Motor neuron (in vitro differentiated cells): ENCODE data around the gene TMEM131L. TPM values are rescaled to one million over a fixed set of nuclear protein-coding genes. Genes with fewer than 3 reads are reported as not detected.
"Not testable (repeated sequence)": the region's sequence is repeated elsewhere in the genome, so short reads cannot be mapped to it uniquely, and the experiment has no call there.

Experiments used
- ATAC-seq, 8 experiments: fragments of 200-7000 bp; cut with Tn5 transposase; replicated peaks in 6 of 8; 2 replicates each; pipeline ENCODE4 v1.8.0; 2021; ENCODE audit warnings: mild to moderate bottlenecking in 8 of 8, moderate library complexity in 8 of 8
- H3K27ac ChIP-seq, 2 donors: fragments of 250-450 bp; sonication (Bioruptor Pico); 2 replicates each; pipeline ENCODE4 v1.9.0; 2021; ENCODE audit warnings: antibody characterized with exemption in 2 of 2, mild to moderate bottlenecking in 2 of 2, moderate library complexity in 1 of 2
- H3K4me1 ChIP-seq, 2 donors: fragments of 250-450 bp; sonication (Bioruptor Pico); replicated peaks in 1 of 2; 2 replicates each; pipeline ENCODE4 v1.6.1; 2021; ENCODE audit warnings: antibody characterized with exemption in 2 of 2, mild to moderate bottlenecking in 2 of 2, moderate library complexity in 1 of 2
- H3K4me3 ChIP-seq, 5 donors: fragments of 250-450 bp; sonication (Bioruptor Pico); 2 replicates each; pipeline ENCODE4 v1.9.0; 2021; ENCODE audit warnings: antibody characterized with exemption in 5 of 5, mild to moderate bottlenecking in 5 of 5, moderate library complexity in 4 of 5
- WGBS, 10 experiments: fragments of 450-650 bp; shearing (Covaris generic); methylation state at CpG; one replicate each; pipeline ENCODE4 v1.0.0; 2022; 5-methylcytosine and 5-hydroxymethylcytosine counted together
- in situ Hi-C, 9 experiments: fragments of 400-800 bp; cut with MboI; loops; one replicate each; pipeline ENCODE4 v1.15.0; 2021; ENCODE audit warnings: low sequenced_read_pairs in 9 of 9, low pct_unique_long_range_greater_than_20kb in 2 of 9; ENCODE audit not compliant: unreplicated experiment in 9 of 9
- total RNA-seq, 8 experiments: library from RNA; unstranded; fragments of 300-600 nt; gene quantifications; 2 replicates each; pipeline versions ENCODE4 v1.2.3 to v1.2.4, GENCODE V29; 2022

The TMEM131L gene
- total RNA-seq, 8 experiments from 2014 or later = 2.0 to 47.7 (median 8.5) TPM

DNA sequence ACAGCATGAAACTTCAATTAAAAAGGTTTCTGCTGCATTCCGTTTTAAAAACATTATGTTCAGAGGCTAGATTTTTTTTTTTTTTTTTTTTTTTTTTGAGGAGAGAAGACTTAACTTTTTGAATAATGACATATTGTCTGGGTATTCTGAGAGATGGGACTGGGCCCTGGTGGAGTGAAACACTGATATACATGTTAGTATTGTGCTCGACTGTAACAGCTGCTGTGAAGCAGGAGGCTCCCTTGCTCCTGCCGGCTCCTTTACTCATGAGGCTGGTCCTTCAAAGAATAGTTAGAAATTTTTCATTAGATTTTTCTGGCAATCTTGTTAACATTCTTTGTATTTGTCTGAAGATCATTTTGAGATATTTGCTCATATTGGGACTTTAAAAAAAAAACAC, 73.3 kb downstream of the TMEM131L start:
- in situ Hi-C loops = no loop called here
- H3K4me3 ChIP-seq = no peak overlapping the region
- no peak overlapping the region for H3K27ac ChIP-seq
- peaks cover 3 to 15% of the 10 kb centered on the region in 2 donors for H3K4me1 ChIP-seq
- no peak for ATAC-seq
- 20 to 100% (median 75%) methylated on average over 1 to 3 of the region's 3 CpGs; no CpG with 5 or more reads in 1 of the 10 experiments for WGBS, 10 experiments

DNA sequence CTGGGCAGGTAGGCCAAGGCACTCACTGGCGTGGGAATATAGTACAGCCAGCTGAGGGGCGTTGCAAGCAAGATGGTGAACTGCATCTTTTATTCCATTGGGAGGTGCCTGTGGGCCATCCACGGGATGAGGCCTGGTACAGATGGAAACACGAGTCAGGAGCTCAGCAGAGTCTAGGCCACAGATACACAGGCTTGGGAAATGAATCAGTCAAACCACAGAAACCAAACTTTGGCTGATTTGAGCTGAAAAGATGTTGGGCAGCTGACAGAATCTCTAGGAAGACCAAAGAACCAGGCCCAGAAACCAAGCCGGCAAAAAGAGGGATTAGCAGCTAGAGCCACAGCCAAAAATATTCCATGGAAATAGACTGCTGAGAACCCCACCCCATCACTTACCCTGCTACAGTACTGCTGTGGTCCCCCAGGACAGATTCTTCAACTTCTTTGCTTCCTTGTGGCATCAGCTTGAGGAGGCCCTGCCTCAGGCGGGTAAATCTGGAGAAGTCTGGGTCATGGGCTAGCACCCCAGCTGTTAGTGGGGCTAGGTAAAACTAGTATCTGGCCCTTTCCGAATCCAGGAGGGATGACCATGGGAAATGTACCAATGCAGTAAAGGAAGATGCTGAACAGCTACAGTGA, 75.4 kb downstream of the TMEM131L start:
- peaks cover 0 to 10% of the 10 kb centered on the region in 2 donors for H3K4me1 ChIP-seq
- 37 to 100% (median 95%) methylated on average over 1 to 6 of the region's 7 CpGs for WGBS, 10 experiments
- ATAC-seq = peak in 1 of 8 experiments; percentile 88
- in situ Hi-C loops = no loop called here
- H3K4me3 ChIP-seq = no peak overlapping the region
- no peak overlapping the region for H3K27ac ChIP-seq

DNA sequence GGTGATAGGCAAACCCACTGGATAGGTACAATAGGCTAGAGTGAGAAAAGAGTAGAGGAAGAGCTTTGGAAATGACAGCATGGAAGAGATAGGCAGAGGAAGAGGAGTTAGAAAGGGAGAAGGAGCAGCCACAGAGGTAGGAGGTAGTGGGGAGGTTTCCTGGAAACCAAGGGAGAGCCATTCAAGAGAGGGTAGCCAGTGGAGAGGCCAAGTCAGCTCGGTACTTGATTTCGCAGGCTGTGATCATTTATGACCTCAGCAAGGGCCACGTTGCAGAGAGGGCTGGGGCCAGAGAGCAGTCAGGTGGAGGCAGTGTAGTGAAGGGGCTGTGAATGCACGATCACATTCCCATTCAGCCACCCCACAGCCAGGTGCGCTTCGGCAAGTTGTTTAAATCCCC, 76.0 kb downstream of the TMEM131L start:
- H3K27ac ChIP-seq = no peak overlapping the region
- peaks cover 0 to 8% of the 10 kb centered on the region in 2 donors for H3K4me1 ChIP-seq
- ATAC-seq = no peak
- WGBS, 10 experiments = 67 to 96% (median 89%) methylated on average over 3 to 6 of the region's 6 CpGs; no CpG with 5 or more reads in 2 of the 10 experiments
- in situ Hi-C loops = no loop called here
- no peak overlapping the region for H3K4me3 ChIP-seq

DNA sequence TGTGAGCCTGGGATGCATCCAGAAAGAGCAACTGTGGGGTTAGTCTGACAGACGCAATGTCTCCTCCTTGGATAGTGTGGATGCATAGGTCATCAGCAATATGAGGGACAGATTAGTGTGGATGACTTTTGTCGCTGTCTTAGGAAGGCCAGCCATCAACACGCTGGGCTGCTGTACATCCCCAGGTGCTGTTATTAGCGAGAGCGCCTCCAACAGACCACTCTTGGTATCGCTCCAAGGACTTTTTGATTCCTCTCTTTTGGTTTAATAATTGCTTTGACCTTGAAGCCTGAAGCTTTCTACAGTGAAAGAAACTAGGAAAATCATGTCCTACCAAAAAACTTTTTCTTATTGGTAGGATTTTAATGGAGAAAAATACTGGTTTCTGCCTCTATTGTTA, 76.7 kb downstream of the TMEM131L start:
- Histone ChIP-seq H3K4me3 (no peak overlapping the region), H3K4me1 (peaks cover 0 to 5% of the 10 kb centered on the region in 2 donors), H3K27ac (no peak overlapping the region)
- 60 to 100% (median 95%) methylated on average over 1 to 6 of the region's 6 CpGs; no CpG with 5 or more reads in 2 of the 10 experiments for WGBS, 10 experiments
- ATAC-seq = no peak
- in situ Hi-C loops = no loop called here

DNA sequence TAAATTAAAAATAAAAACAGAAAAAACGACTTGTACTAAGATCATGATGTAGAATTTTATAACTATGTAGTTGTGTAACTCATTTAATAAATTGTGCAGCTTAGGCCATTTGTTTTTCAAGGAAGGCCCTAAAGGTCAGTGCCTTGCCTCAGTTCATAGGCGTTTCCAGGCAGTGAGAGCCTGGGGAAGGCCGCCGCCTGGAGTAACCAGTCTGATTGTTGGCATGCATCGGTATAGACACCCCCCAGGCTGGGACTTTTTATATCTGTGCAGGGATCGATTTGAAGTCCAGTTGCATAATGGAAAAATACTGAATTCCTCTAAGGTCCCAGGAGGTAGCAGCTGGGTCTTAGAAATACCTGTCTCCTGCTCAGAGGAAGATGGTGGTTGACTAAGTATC, 77.2 kb downstream of the TMEM131L start:
- peaks cover 0 to 5% of the 10 kb centered on the region in 2 donors for H3K4me1 ChIP-seq
- in situ Hi-C loops = no loop called here
- ATAC-seq = no peak
- WGBS, 10 experiments = 43 to 100% (median 88%) methylated on average over 1 to 6 of the region's 6 CpGs; no CpG with 5 or more reads in 1 of the 10 experiments
- no peak overlapping the region for H3K4me3 ChIP-seq
- no peak overlapping the region for H3K27ac ChIP-seq

DNA sequence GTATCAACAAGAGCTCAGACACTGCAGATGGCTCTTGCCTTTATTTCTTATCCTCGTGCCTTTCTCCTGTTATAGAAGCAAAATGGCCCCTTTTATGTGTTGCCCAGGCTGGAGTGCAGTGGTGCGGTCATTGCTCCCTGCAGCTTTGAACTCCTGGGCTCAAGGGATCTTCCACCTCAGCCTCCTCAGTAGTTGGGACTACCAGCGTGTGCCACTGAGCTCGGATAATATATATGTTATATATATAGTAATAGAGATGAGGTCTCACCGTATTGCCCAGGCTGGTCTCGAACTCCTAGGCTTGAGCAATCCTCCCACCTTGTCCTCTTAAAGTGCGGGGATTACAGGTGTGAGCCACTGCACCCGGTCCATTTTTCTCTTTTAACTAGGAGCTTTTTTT, 79.7 kb downstream of the TMEM131L start:
- in situ Hi-C loops = no loop called here
- 90 to 100% (median 96%) methylated on average over 2 to 8 of the region's 8 CpGs; no CpG with 5 or more reads in 3 of the 10 experiments for WGBS, 10 experiments
- H3K27ac ChIP-seq = no peak overlapping the region
- no peak overlapping the region for H3K4me3 ChIP-seq
- no peaks in the 10 kb centered on the region for H3K4me1 ChIP-seq
- no peak for ATAC-seq

DNA sequence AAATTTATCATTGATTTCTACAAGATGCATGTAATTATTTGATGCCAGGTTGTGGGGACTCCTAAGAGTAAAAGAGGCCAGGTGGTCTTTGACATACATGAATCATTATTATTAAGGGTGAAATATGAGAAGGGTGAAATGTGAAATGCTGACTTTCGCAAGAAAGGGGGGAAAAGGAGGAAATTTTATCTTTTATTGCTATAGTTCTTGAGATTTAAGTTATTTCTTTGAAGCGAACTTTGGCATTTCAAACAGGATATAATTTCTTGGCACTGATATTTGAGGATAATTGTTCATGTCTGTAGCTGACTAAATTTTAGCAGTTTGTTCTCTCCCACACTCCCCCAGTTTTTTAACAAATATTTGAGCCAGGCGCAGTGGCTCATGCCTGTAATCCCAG, 80.1 kb downstream of the TMEM131L start:
- no peak overlapping the region for H3K4me3 ChIP-seq
- ATAC-seq = no peak
- no peaks in the 10 kb centered on the region for H3K4me1 ChIP-seq
- 71 to 100% (median 96%) methylated on average over 1 to 3 of the region's 3 CpGs; no CpG with 5 or more reads in 2 of the 10 experiments for WGBS, 10 experiments
- in situ Hi-C loops = no loop called here
- H3K27ac ChIP-seq = no peak overlapping the region

DNA sequence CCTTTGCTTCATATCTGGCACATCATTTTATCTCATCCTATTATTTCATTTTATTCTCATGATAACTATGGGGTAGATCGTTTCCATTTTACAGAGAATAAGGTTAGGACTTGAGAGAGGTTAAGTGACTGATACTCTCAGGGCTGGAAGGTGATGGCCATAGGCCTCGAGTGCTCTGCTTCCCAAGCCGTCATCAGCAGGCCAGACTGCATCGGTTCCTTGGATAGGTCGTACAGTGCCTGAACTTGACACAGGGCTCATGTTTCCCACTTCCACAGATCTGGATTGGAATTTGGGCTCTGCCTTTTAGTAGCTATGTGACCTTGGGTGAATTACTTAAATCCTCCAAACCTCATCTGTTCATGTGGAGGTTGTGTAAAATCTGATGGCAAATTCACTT, 81.4 kb downstream of the TMEM131L start:
- 79 to 100% (median 87%) methylated on average over 1 to 5 of the region's 5 CpGs; no CpG with 5 or more reads in 2 of the 10 experiments for WGBS, 10 experiments
- Histone ChIP-seq H3K27ac (no peak overlapping the region), H3K4me1 (no peaks in the 10 kb centered on the region), H3K4me3 (no peak overlapping the region)
- in situ Hi-C loops = no loop called here
- no peak for ATAC-seq

DNA sequence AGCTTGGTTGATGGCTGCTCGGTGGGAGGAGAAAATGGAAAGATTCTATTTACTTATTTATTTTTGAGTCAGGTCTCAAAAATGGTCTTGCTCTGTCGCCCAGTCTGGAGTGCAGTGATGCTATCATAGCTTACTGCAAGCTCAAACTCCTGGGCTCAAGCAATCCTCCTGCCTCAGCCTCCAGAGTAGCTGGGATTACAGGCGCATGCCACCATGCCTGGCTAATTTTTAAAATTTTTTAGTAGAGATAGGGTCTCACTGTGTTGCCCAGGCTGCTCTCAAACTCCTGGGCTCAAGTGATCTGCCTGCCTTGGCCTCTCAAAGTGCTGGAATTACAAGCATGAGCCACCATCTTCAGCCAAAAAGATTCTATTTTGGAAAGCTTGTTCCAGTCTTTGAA, 82.7 kb downstream of the TMEM131L start:
- H3K4me1 ChIP-seq, ATAC-seq, in situ Hi-C loops, H3K4me3 ChIP-seq, H3K27ac ChIP-seq: not testable (repeated sequence)
- 60 to 100% (median 93%) methylated on average over 1 to 3 of the region's 3 CpGs; no CpG with 5 or more reads in 1 of the 10 experiments for WGBS, 10 experiments

DNA sequence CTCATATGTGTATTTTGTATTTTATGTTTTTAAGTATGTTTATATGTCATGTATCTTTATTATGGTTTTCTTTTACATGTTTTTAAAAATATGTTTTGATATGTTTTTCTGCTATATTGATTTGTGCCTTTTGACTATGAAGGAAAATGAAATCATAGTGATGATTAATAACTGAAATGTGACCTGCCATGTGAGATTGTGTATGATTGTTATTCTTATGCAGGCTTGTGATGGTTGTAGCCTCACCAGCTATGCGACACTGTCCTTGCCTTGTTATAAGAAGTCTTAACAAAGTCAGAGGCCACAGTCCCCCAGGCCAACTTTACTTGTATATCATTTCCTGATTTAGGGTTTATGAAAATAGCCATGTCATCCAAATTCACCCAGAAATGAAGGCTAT, 83.2 kb downstream of the TMEM131L start:
- Histone ChIP-seq H3K4me3 (no peak overlapping the region), H3K27ac (no peak overlapping the region), H3K4me1 (no peaks in the 10 kb centered on the region)
- in situ Hi-C loops = no loop called here
- WGBS, 10 experiments = 86 to 100% (median 100%) methylated on average over 1 of the region's 1 CpG; no CpG with 5 or more reads in 3 of the 10 experiments
- no peak for ATAC-seq

DNA sequence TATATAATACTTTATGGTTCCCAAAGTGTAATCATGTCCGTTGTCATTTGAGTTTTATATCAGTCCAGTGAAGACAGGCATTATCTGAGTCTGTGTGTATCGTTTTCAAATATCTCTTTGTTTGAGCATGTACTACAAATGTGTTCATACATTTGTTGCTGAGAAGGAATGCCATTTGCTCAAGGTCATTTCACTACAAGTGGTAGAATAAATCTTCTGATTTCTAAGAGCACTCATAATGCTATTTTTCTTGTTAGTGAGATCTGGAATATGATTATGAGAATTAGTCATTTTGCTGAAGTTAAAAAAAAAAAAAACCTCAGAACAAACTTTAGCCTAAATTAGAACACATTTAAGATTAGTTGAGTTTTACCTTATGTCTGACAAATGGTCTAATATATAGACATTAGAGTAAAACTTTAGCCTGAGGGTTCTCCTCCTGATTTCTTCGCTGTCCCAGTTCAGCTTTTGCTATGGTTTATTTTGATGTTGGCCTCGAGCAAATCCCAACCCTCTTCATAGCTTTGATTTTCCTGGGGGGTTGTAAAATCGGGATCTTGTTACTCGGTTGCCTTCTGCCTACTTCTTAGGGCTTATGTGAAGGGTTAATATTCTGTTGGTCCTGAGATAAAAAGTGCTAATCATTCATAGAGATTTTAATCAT, 87.1 kb downstream of the TMEM131L start:
- no peaks in the 10 kb centered on the region for H3K4me1 ChIP-seq
- no peak overlapping the region for H3K4me3 ChIP-seq
- no peak overlapping the region for H3K27ac ChIP-seq
- no peak for ATAC-seq
- in situ Hi-C loops = loop anchor here in 3 of 9 experiments (25.0 kb wide), 2 partner anchors 191 to 416 kb away; no protein-coding TSS in a partner anchor
- 61 to 96% (median 81%) methylated on average over 1 to 6 of the region's 6 CpGs; no CpG with 5 or more reads in 1 of the 10 experiments for WGBS, 10 experiments

DNA sequence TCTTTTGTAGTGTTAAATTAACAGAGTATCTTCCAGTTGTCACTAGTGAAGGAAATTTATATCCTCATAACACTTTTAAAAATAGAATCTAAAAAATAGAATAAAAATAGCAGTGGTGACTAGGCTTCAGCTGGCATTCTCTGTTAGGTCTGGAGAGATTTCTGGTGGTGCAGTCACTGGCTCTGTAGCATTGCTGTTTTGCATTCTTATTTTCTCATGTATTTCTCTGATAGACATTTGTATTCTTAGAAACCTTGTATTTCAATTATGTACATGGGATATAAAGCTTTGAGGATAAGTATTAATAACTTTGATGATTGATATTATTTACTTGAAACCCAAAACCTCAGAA, 87.6 kb downstream of the TMEM131L start:
- Histone ChIP-seq H3K27ac (no peak overlapping the region), H3K4me1 (no peaks in the 10 kb centered on the region), H3K4me3 (no peak overlapping the region)
- in situ Hi-C loops = loop anchor here in 3 of 9 experiments (25.0 kb wide), 2 partner anchors 191 to 416 kb away; no protein-coding TSS in a partner anchor
- no peak for ATAC-seq

DNA sequence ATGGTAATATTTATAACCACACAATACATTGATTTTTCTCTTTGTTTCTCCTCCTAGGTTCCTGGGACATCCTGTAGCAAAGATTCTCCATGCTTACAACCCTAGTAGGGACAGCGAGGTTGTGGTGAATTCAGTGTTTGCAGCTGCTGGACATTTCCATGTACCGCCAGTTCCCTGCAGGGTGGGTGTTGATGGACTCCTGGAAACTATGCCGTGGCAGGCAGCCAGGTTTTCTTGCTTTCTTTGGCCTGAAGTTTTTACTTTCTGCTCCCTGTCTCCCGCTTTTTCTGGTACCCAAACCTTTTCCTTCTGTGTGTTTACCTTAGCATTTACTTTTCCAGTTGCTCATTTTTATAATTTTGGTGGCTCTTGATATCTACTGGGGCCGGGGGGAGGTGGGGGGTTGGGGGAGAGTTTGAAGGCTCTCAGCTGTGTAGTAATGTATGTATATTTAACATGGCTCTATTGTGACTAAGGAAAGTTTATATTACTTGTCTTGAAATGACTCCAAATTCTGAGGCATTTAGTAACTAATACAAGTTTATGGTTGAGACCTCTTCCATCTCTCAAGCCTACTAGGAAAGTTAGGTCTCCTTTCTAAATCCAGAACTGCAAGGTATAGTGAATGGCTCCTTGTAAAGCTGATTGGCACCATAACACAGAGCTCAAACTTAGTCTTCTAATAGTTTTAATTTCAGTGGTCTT, 89.7 kb downstream of the TMEM131L start:
- 0 to 100% (median 79%) methylated on average over 1 to 5 of the region's 5 CpGs; no CpG with 5 or more reads in 2 of the 10 experiments for WGBS, 10 experiments
- in situ Hi-C loops = loop anchor here in 3 of 9 experiments (25.0 kb wide), 2 partner anchors 194 to 419 kb away; no protein-coding TSS in a partner anchor
- ATAC-seq = peak in 4 of 8 experiments; percentile 65 to 91 (median 74)

More for the DNA sequence above, 89.7 kb downstream of the TMEM131L start:
- H3K4me1 ChIP-seq = no peaks in the 10 kb centered on the region
- no peak overlapping the region for H3K4me3 ChIP-seq
- no peak overlapping the region for H3K27ac ChIP-seq
